Endothelial cell of umbilical vein (primary cell): ENCODE measurements around the gene IL6ST. TPM values are rescaled to one million over a fixed set of nuclear protein-coding genes. Genes with fewer than 3 reads are reported as not detected.

Source experiments
- BruUV-seq: library from RNA; stranded (reverse); fragments of 400-500 nt; replicated peaks from 2 replicates; lab custom pipeline; 2021; lab: Mats Ljungman, UMichigan
- CTCF ChIA-PET: fragments of 300-600, 350-600 bp; sonication (Branson Sonifier 250); formaldehyde crosslinking; loops from one replicate; lab custom pipeline; 2021; ENCODE audit warnings: antibody characterized with exemption, inconsistent platforms; lab: Charles Lee
- POLR2A ChIA-PET: fragments of 300-600, 350-600 bp; sonication (Branson Sonifier 250); formaldehyde crosslinking; loops from one replicate; lab custom pipeline; 2021; ENCODE audit warnings: antibody characterized with exemption, inconsistent platforms; lab: Charles Lee
- DNase-seq: peaks from one replicate; pipeline ENCODE4 v3.0.0-alpha.2; 2011; ENCODE audit warnings: low read depth, low spot score
- FAIRE-seq: peaks from 2 replicates; lab custom pipeline; 2011; peaks lifted over from hg19 to GRCh38; lab: Jason Lieb, UNC
- H2AFZ ChIP-seq: 2 replicates; pipeline ENCODE4 v1.6.0; 2012; ENCODE audit warnings: low read depth, low read length, control low read depth, inconsistent platforms
- H3K27ac ChIP-seq: 2 replicates; pipeline ENCODE4 v1.5.1; 2011; ENCODE audit warnings: low read depth, mild to moderate bottlenecking, control low read depth, low read length, moderate library complexity; ENCODE audit not compliant: insufficient read depth
- H3K27me3 ChIP-seq, 2 experiments: 2 replicates each; pipeline versions ENCODE4 v1.6.0 to v1.6.1; 2011; ENCODE audit warnings: low read length in 2 of 2, mixed read lengths in 1 of 2; ENCODE audit not compliant: control insufficient read depth in 2 of 2, insufficient read depth in 2 of 2
- H3K36me3 ChIP-seq, 2 experiments: 2 replicates in 1 of 2; 3 replicates in 1 of 2; pipeline ENCODE4 v1.5.1; 2011; ENCODE audit warnings: low read length in 2 of 2, mild to moderate bottlenecking in 1 of 2, moderate library complexity in 1 of 2; ENCODE audit not compliant: control insufficient read depth in 2 of 2, insufficient read depth in 2 of 2; ENCODE audit errors: extremely low read depth in 1 of 2
- H3K4me1 ChIP-seq: 3 replicates; pipeline ENCODE4 v1.5.1; 2011; ENCODE audit warnings: mild to moderate bottlenecking, low read length; ENCODE audit not compliant: control insufficient read depth, insufficient read depth; ENCODE audit errors: extremely low read depth
- H3K4me2 ChIP-seq: 2 replicates; pipeline ENCODE4 v1.6.1; 2011; ENCODE audit warnings: low read length, control low read depth, mixed read lengths; ENCODE audit not compliant: insufficient read depth
- H3K4me3 ChIP-seq, 3 experiments: fragments of 200-600 bp in 1 of 3; sonication (generic), shearing (Covaris generic) in 1 of 3; replicated peaks in 1 of 3; 2 replicates each; pipeline ENCODE4 v1.5.1; 2011 to 2016; ENCODE audit warnings: control low read depth in 3 of 3, low read length in 3 of 3, mild to moderate bottlenecking in 2 of 3, inconsistent platforms in 1 of 3, low read depth in 1 of 3, moderate library complexity in 1 of 3; ENCODE audit not compliant: insufficient read depth in 1 of 3
- H3K79me2 ChIP-seq: 2 replicates; pipeline ENCODE4 v1.6.0; 2012; ENCODE audit warnings: low read length, inconsistent platforms; ENCODE audit not compliant: control insufficient read depth, insufficient read depth
- H3K9ac ChIP-seq: replicated peaks from 2 replicates; pipeline ENCODE3; 2011; ENCODE audit warnings: low read length, control low read depth; ENCODE audit not compliant: insufficient read depth; ENCODE audit errors: extremely low read depth
- H3K9me1 ChIP-seq: replicated peaks from 3 replicates; pipeline ENCODE4 v1.6.0; 2011; ENCODE audit warnings: mild to moderate bottlenecking, low read length; ENCODE audit not compliant: control insufficient read depth, insufficient read depth; ENCODE audit errors: extremely low read depth
- H3K9me3 ChIP-seq: replicated peaks from 2 replicates; pipeline ENCODE4 v1.5.1; 2012; ENCODE audit warnings: low read length, inconsistent platforms; ENCODE audit not compliant: control insufficient read depth, insufficient read depth
- H4K20me1 ChIP-seq: replicated peaks from 2 replicates; pipeline ENCODE3; 2011; ENCODE audit warnings: mild to moderate bottlenecking, low read length; ENCODE audit not compliant: control insufficient read depth, insufficient read depth; ENCODE audit errors: extremely low read depth
- EZH2 ChIP-seq: IDR thresholded peaks from 2 replicates; pipeline ENCODE4 v1.6.1; 2012; ENCODE audit warnings: borderline replicate concordance, low read depth, mild to moderate bottlenecking, moderate library complexity, low read length, inconsistent platforms; ENCODE audit not compliant: severe bottlenecking
- FOS ChIP-seq: IDR thresholded peaks from 2 replicates; pipeline ENCODE4 v1.6.1; 2011; ENCODE audit warnings: mild to moderate bottlenecking, low read length, moderate library complexity, borderline replicate concordance; ENCODE audit not compliant: insufficient read depth
- GATA2 ChIP-seq: IDR thresholded peaks from 2 replicates; pipeline ENCODE4 v1.7.0; 2011; ENCODE audit warnings: low read depth, mild to moderate bottlenecking, moderate library complexity, mixed read lengths, low read length; ENCODE audit not compliant: insufficient read length, insufficient read depth
- JUN ChIP-seq: IDR thresholded peaks from 2 replicates; pipeline ENCODE4 v1.6.1; 2011; ENCODE audit warnings: borderline replicate concordance, low read depth; ENCODE audit not compliant: insufficient read length, insufficient read depth
- MAX ChIP-seq: IDR thresholded peaks from 2 replicates; pipeline ENCODE4 v1.6.1; 2011; ENCODE audit not compliant: insufficient read depth, insufficient read length
- MYC ChIP-seq: IDR thresholded peaks from one replicate; pipeline ENCODE4 v1.6.1; 2011; ENCODE audit warnings: mild to moderate bottlenecking, low read depth, low read length
- POLR2A ChIP-seq: IDR thresholded peaks from 2 replicates; pipeline ENCODE4 v1.6.1; 2012; ENCODE audit warnings: low read depth, mild to moderate bottlenecking, control low read depth, low read length
- POLR2AphosphoS5 ChIP-seq: IDR thresholded peaks from 2 replicates; pipeline ENCODE4 v1.6.1; 2012; ENCODE audit warnings: low read depth, mild to moderate bottlenecking, control low read depth, low read length, moderate library complexity; ENCODE audit not compliant: insufficient read depth
- dilution Hi-C: fragments of 300-500 bp; cut with MboI; formaldehyde crosslinking; loops from one replicate; pipeline ENCODE4 v1.15.0; 2019; ENCODE audit warnings: low sequenced_read_pairs; ENCODE audit not compliant: extremely low pct_ligation_motif_present
- intact Hi-C: fragments of 100-400 bp; cut with micrococcal nuclease; formaldehyde crosslinking; loops from one replicate; pipeline ENCODE4 v1.10.0; 2022
- polyA plus RNA-seq, 4 experiments: library from polyadenylated mRNA; depleted of rRNA in 3 of 4; stranded (reverse) in 3 of 4; unstranded in 1 of 4; fragments of >200 nt; gene quantifications; 2 replicates each; pipeline versions ENCODE4 v1.2.1 to v1.2.3, GENCODE V29; 2011 to 2012; ENCODE audit warnings: missing spikeins in 1 of 4
- total RNA-seq: library from RNA; stranded (reverse); gene quantifications from 2 replicates; pipeline ENCODE4 v1.2.3, GENCODE V29; 2021
- TF ChIP-seq, protein P1 (sequence below), 2 donors: IDR thresholded peaks; 1 replicate in 1 of 2; 2 replicates in 1 of 2; pipeline ENCODE4 v1.5.1; 2011; ENCODE audit warnings: low read length in 2 of 2, mild to moderate bottlenecking in 2 of 2, moderate library complexity in 2 of 2, control low read depth in 1 of 2, inconsistent platforms in 1 of 2, low read depth in 1 of 2; ENCODE audit not compliant: insufficient read depth in 1 of 2; ENCODE audit errors: extremely low read depth in 1 of 2

IL6ST gene
- total and polyA plus RNA-seq, 2 donors (not counting 3 experiments of a cell fraction or from before 2014, with no cell fraction given), result 135 to 345 TPM

DNA sequence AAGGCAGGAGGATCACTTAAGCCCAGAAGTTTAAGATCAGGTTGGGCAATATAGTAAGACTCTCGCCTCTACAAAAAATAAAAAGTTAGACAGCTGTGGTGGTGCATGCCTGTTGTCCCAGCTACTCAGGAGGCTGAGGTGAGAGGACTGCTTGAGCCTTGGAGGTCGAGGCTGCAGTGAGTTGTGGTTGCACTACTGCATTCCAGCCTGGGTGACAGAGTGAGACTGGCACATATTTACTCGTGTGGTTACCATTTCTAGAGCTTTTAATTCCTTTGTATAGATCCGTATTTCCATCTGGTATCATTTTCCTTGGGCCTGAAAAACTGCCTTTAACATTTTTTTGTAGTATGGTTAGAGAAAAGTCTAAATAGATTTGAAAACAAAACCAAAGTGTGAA, 7.8 kb downstream of the IL6ST start:
- dilution Hi-C loops (no loop called here), intact Hi-C loops (no loop called here)
- no peak for TF ChIP-seq GATA2
- no peak for TF ChIP-seq MAX
- TF ChIP-seq POLR2AphosphoS5, result no peak
- TF ChIP-seq JUN, result no peak
- no peak for TF ChIP-seq POLR2A
- TF ChIP-seq, protein P1, sequence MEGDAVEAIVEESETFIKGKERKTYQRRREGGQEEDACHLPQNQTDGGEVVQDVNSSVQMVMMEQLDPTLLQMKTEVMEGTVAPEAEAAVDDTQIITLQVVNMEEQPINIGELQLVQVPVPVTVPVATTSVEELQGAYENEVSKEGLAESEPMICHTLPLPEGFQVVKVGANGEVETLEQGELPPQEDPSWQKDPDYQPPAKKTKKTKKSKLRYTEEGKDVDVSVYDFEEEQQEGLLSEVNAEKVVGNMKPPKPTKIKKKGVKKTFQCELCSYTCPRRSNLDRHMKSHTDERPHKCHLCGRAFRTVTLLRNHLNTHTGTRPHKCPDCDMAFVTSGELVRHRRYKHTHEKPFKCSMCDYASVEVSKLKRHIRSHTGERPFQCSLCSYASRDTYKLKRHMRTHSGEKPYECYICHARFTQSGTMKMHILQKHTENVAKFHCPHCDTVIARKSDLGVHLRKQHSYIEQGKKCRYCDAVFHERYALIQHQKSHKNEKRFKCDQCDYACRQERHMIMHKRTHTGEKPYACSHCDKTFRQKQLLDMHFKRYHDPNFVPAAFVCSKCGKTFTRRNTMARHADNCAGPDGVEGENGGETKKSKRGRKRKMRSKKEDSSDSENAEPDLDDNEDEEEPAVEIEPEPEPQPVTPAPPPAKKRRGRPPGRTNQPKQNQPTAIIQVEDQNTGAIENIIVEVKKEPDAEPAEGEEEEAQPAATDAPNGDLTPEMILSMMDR (IDR thresholded peaks at IDR 0.05; ENCODE audit: extremely low read depth in 1 of 2, insufficient read depth in 1 of 2, low read depth in 1 of 2, low read length in 2 of 2), result no peak
- no peak for TF ChIP-seq EZH2
- no peak for TF ChIP-seq MYC
- TF ChIP-seq FOS, result no peak
- FAIRE-seq, result no peak
- H3K79me2 ChIP-seq, result peaks cover 100% of the 10 kb centered on the region
- peaks cover 2% of the 10 kb centered on the region for H3K9me1 ChIP-seq
- H4K20me1 ChIP-seq, result peaks cover 21% of the 10 kb centered on the region
- no peak overlapping the region for H2AFZ ChIP-seq
- POLR2A ChIA-PET, result no interaction called here
- peaks cover 2 to 8% of the 10 kb centered on the region in 2 experiments for H3K36me3 ChIP-seq
- no peak overlapping the region for H3K4me3 ChIP-seq
- BruUV-seq, result no TSS peak
- no peak overlapping the region for H3K9ac ChIP-seq
- no peak overlapping the region for H3K4me2 ChIP-seq
- no peak for DNase-seq
- no peaks in the 10 kb centered on the region for H3K9me3 ChIP-seq
- no peak overlapping the region for H3K27ac ChIP-seq
- H3K27me3 ChIP-seq, result no peaks in the 10 kb centered on the region
- CTCF ChIA-PET, result no interaction called here
- peaks cover 16% of the 10 kb centered on the region for H3K4me1 ChIP-seq
